GM13976 (cell line): ENCODE data around the gene PIM3.

ENCODE experiments used
- DNase-seq: peaks from one replicate; pipeline ENCODE4 v3.0.0; 2012; ENCODE audit warnings: low spot score
- CTCF ChIP-seq: IDR thresholded peaks from 2 replicates; pipeline ENCODE4 v1.5.1; 2012; ENCODE audit warnings: borderline replicate concordance, mild to moderate bottlenecking; ENCODE audit not compliant: insufficient read depth; ENCODE audit errors: extremely low read depth, missing control alignments, control extremely low read depth
- in situ Hi-C: fragments of 300-500 bp; cut with MboI; formaldehyde crosslinking; loops from one replicate; pipeline ENCODE4 v1.12.0; 2022; ENCODE audit warnings: low sequenced_read_pairs, mixed read lengths, inconsistent platforms; ENCODE audit not compliant: unreplicated experiment

Gene PIM3

GRCh38 chr22:49951678-49951985 is 8.9 kb upstream of the PIM3 start:
- in situ Hi-C loops = no loop called here
- TF ChIP-seq CTCF = no peak
- DNase-seq = no peak

- TF ChIP-seq CTCF = no peak
- in situ Hi-C loops = no loop called here
- DNase-seq = no peak
These were observed 8.3 kb upstream of the PIM3 start for GRCh38 chr22:49951986-49952896.

GRCh38 chr22:49953027-49953679 is 7.4 kb upstream of the PIM3 start:
- TF ChIP-seq CTCF = no peak
- in situ Hi-C loops = no loop called here

GRCh38 chr22:49953680-49954344 is 6.8 kb upstream of the PIM3 start:
- TF ChIP-seq CTCF = no peak
- in situ Hi-C loops = no loop called here
- DNase-seq = no peak

More at GRCh38 chr22:49953027-49953679, 7.4 kb upstream of the PIM3 start:
- no peak for DNase-seq

- in situ Hi-C loops = no loop called here
- TF ChIP-seq CTCF = no peak
- no peak for DNase-seq
These were observed 6.2 kb upstream of the PIM3 start for GRCh38 chr22:49954354-49954753.

GRCh38 chr22:49954991-49955580 is 5.5 kb upstream of the PIM3 start:
- no peak for TF ChIP-seq CTCF
- no peak for DNase-seq
- in situ Hi-C loops = no loop called here
